Iris pigment epithelial cell (primary cell): ENCODE measurements around the gene ZFP36.

Experiments
- DNase-seq: peaks from one replicate; pipeline ENCODE4 v3.0.0-alpha.2; 2011; ENCODE audit warnings: low read depth

ZFP36 gene

GRCh38 chr19:39405958-39406655, 540 bp upstream of the ZFP36 start:
- DNase-seq: peak; percentile 42

GRCh38 chr19:39407410-39407659, 688 bp downstream of the ZFP36 start:
- DNase-seq: no peak

- peak; percentile 35 for DNase-seq
Observed at GRCh38 chr19:39407660-39408391, 1.2 kb downstream of the ZFP36 start.

- peak; percentile 46 for DNase-seq
Observed at GRCh38 chr19:39408392-39409207, 2.0 kb downstream of the ZFP36 start.

GRCh38 chr19:39409208-39410016, 2.8 kb downstream of the ZFP36 start:
- DNase-seq: peak; percentile 74

GRCh38 chr19:39410017-39410830, 3.6 kb downstream of the ZFP36 start:
- peak; percentile 79 for DNase-seq

- peak; percentile 18 for DNase-seq
Observed at GRCh38 chr19:39410831-39411080, 4.1 kb downstream of the ZFP36 start.

- peak; percentile 47 for DNase-seq
Observed at GRCh38 chr19:39411081-39411831, 4.6 kb downstream of the ZFP36 start.

GRCh38 chr19:39411832-39412099, 5.1 kb downstream of the ZFP36 start:
- DNase-seq: peak; percentile 88

- peak; percentile 99 for DNase-seq
Observed at GRCh38 chr19:39412100-39412866, 5.6 kb downstream of the ZFP36 start, which contains the start of gene PLEKHG2. Gene PLEKHG2 (plus strand): TSS chr19:39412669. CDS start chr19:39414087, 1,418 bp downstream.

GRCh38 chr19:39412867-39413271, 6.2 kb downstream of the ZFP36 start:
- no peak for DNase-seq

GRCh38 chr19:39413272-39413910, 6.7 kb downstream of the ZFP36 start:
- DNase-seq: peak; percentile 40

GRCh38 chr19:39413911-39414608, 7.4 kb downstream of the ZFP36 start:
- peak; percentile 23 for DNase-seq

- no peak for DNase-seq
Observed at GRCh38 chr19:39415111-39416046, 8.7 kb downstream of the ZFP36 start.

- no peak for DNase-seq
Observed at GRCh38 chr19:39416152-39417120, 9.8 kb downstream of the ZFP36 start.

- no peak for DNase-seq
Observed at GRCh38 chr19:39417463-39418181, 11.0 kb downstream of the ZFP36 start.
